Gastrocnemius medialis (tissue), 4 donors: Measurements from ENCODE around the gene WASF2. TPM values are rescaled to one million over a fixed set of nuclear protein-coding genes. Genes with fewer than 3 reads are reported as not detected.
A peak's percentile ranks its signal among the peaks of the same experiment; 100 is the strongest.

Experiments
- ATAC-seq, 2 donors: fragments of 150-250 bp; one replicate each; pipeline ENCODE4 v1.9.1; 2016
- DNase-seq, 2 donors: peaks; one replicate each; pipeline ENCODE4 v3.0.0-alpha.2; 2019
- H3K27ac ChIP-seq, 4 donors: fragments of 200-600 bp; sonication (generic); 1 replicate in 1 of 4; 2 replicates in 3 of 4; pipeline ENCODE4 v1.5.1; 2016 to 2018; ENCODE audit warnings: mild to moderate bottlenecking in 2 of 4, moderate library complexity in 1 of 4
- H3K27me3 ChIP-seq, 3 donors: fragments of 200-600 bp; sonication (generic) in 2 of 3; 1 replicate in 1 of 3; 2 replicates in 2 of 3; pipeline versions ENCODE4 v1.5.1 to v1.6.0; 2016 to 2019; ENCODE audit warnings: mild to moderate bottlenecking in 1 of 3, moderate library complexity in 1 of 3
- H3K36me3 ChIP-seq, 2 donors: fragments of 200-600 bp; sonication (generic) in 1 of 2; one replicate each; pipeline ENCODE4 v1.5.1; 2017 to 2018
- H3K4me1 ChIP-seq, 2 donors: fragments of 200-600 bp; sonication (generic) in 1 of 2; one replicate each; pipeline ENCODE4 v1.5.1; 2016 to 2017; ENCODE audit warnings: mild to moderate bottlenecking in 2 of 2
- H3K4me3 ChIP-seq, 4 donors: fragments of 200-600 bp; sonication (generic) in 3 of 4; 1 replicate in 1 of 4; 2 replicates in 3 of 4; pipeline ENCODE4 v1.5.1; 2016 to 2019; ENCODE audit warnings: mild to moderate bottlenecking in 2 of 4
- H3K9me3 ChIP-seq, 3 donors: fragments of 200-600 bp; sonication (generic) in 2 of 3; 1 replicate in 1 of 3; 2 replicates in 2 of 3; pipeline ENCODE4 v1.5.1; 2016 to 2019
- CTCF ChIP-seq, 5 experiments: fragments of 450-650 bp in 3 of 5; fragments of 200-600 bp in 2 of 5; sonication (generic) in 2 of 5; IDR thresholded peaks in 4 of 5; conservative IDR thresholded peaks in 1 of 5; 1 replicate in 4 of 5; 2 replicates in 1 of 5; pipeline ENCODE4 v1.5.1; 2016 to 2019; ENCODE audit warnings: antibody characterized with exemption in 5 of 5, mild to moderate bottlenecking in 3 of 5, moderate library complexity in 3 of 5
- POLR2A ChIP-seq, 2 donors: fragments of 450-650 bp; IDR thresholded peaks; one replicate each; pipeline ENCODE4 v1.6.1; 2017; ENCODE audit warnings: antibody characterized with exemption in 2 of 2, mild to moderate bottlenecking in 2 of 2, moderate library complexity in 2 of 2
- in situ Hi-C, 4 donors: fragments of 200-750 bp; cut with MboI; loops; one replicate each; pipeline versions ENCODE4 v1.15.0 to v1.8.0; 2017; ENCODE audit warnings: low sequenced_read_pairs in 4 of 4
- intact Hi-C: fragments of 100-400 bp; cut with DNase I; formaldehyde crosslinking; loops from one replicate; pipeline ENCODE4 v1.15.1; 2023; ENCODE audit warnings: low total_unique reads
- total RNA-seq, 4 donors: library from RNA; depleted of rRNA; stranded (reverse); fragments of >200 nt; gene quantifications; one replicate each; pipeline versions ENCODE4 v1.1.0 to v1.2.3, GENCODE V29; 2016

Gene WASF2
- total RNA-seq, 4 donors from 2014 or later = 10.6 to 16.7 (median 13.3) TPM

DNA sequence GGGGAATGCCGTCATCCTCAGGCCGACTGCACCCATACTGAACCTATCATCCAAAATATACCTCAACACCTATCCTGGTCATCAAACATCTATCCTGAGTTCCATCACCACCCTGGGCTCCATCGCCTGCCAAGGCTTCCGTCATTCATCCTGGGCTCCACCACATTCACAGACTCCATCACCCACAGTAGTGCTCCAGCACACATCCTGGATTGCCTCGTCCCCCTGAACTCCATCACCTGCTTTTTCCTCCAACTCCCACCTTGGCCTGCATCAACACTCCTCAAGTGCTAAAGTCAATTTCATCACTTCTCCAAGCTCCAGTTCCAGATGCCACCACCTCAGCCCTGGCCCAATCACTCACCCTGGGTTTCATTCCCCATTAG lies 131.0 kb downstream of the WASF2 start:
- DNase-seq = no peak
- no peaks in the 10 kb centered on the region for H3K27me3 ChIP-seq
- TF ChIP-seq CTCF (IDR thresholded peaks at IDR 0.05 in 4 of 5, conservative IDR thresholded peaks at IDR 0.05 in 1 of 5) (no peak), POLR2A (IDR thresholded peaks at IDR 0.05) (no peak)
- H3K4me3 ChIP-seq = no peak overlapping the region
- H3K9me3 ChIP-seq = no peaks in the 10 kb centered on the region
- H3K27ac ChIP-seq = no peak overlapping the region
- in situ Hi-C loops = loop anchor here in 2 of 4 donors (5.0 kb wide), 1 partner anchor 33 kb away; the partner anchor contains the start of gene GPR3 (in 2 of the 2)
- intact Hi-C loops = no loop called here
- H3K4me1 ChIP-seq = no peaks in the 10 kb centered on the region
- H3K36me3 ChIP-seq = peaks cover 0 to 60% of the 10 kb centered on the region in 2 donors
- no peak for ATAC-seq

DNA sequence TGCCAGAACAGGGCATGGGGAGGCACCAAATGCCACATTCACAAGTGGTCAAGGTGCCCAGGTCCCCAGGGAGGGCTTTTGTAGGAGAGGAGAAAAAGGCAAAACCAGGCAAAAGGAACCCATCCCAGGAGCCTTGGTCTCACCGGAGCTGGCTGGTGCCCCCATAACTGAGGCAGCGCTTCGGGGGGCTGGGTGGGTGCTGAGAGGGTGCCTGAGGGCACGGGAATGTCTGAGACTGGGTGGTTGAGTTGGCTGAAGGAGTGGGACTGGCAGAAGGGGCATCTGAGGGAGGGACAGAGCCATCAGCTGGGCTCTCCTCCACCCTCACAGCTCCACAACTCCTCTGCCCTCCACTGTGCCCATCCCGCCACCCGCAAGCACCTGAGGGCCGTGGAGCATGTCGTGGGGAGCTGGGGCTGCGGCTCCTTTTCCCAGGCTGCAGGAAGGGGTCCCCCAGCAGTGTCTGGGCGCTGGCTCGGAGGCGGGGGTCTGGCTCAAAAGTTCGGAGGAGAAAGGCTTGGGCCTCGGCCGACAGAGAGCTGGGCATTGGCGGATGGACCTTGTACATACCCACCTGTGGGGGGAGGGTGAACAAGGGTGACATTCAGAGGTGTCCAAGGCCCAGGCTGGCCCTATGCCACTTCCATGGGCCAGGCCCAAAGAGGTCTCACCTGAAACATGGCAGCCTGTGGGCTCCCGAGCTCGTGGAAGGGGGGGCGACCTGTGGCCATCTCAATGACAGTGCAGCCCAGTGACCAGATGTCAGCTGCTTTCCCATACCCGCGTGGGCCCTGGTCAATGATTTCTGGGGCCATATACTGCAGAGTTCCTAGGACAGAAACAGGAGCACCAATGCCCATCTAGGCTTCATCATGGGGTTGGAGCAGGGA lies 131.7 kb downstream of the WASF2 start:
- ATAC-seq = no peak
- H3K27me3 ChIP-seq = no peaks in the 10 kb centered on the region
- intact Hi-C loops = no loop called here
- no peaks in the 10 kb centered on the region for H3K4me1 ChIP-seq
- no peak overlapping the region for H3K27ac ChIP-seq
- no peak for TF ChIP-seq CTCF (IDR thresholded peaks at IDR 0.05 in 4 of 5, conservative IDR thresholded peaks at IDR 0.05 in 1 of 5)
- no peak for TF ChIP-seq POLR2A (IDR thresholded peaks at IDR 0.05)
- no peak overlapping the region for H3K4me3 ChIP-seq
- in situ Hi-C loops = loop anchor here in 2 of 4 donors (5.0 kb wide), 1 partner anchor 34 kb away; the partner anchor contains the start of gene GPR3 (in 2 of the 2)
- DNase-seq = no peak
- peaks cover 0 to 65% of the 10 kb centered on the region in 2 donors for H3K36me3 ChIP-seq
- no peaks in the 10 kb centered on the region for H3K9me3 ChIP-seq

DNA sequence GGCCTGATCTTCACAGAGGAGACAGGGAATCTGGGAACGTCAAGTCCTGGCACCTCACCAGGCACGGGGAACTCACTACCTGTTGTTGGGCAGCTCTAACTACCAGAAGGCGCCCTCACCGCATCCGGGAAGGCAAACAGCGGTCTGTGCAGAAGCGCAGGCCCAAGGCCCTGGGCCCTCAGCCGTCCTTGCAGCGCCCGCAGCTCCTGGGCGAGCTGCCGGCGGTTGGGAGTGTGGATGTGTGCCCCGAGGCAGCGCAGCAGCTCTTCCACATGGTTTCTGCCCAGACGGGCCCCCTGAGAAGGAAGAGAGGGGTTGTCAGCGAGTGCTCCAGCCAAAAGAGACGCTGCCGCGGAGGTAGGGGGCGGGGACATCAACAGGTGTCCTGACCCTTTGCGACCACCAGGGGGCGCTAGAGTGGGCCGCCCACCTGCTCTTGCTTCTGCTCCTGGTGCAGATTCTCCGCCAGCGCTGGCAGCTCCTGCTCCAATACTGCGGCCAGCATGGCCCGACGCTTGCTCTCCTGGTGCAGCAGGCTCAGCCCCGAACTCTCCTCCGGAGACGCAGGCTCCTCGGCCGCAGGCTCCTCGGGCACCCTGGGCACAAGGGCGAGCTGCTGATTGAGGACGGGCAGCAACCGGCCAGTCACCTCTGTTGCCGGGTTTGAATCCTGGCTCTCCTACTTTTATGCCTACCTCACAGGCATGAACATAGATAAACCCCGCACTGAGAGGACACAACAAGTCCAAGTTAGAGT lies 132.5 kb downstream of the WASF2 start:
- H3K9me3 ChIP-seq = no peaks in the 10 kb centered on the region
- H3K27ac ChIP-seq = no peak overlapping the region
- no peaks in the 10 kb centered on the region for H3K27me3 ChIP-seq
- ATAC-seq (peak; percentile 73 to 94), DNase-seq (peak; percentile 54 to 73)
- no peak overlapping the region for H3K4me3 ChIP-seq
- no peaks in the 10 kb centered on the region for H3K4me1 ChIP-seq
- H3K36me3 ChIP-seq = peaks cover 0 to 58% of the 10 kb centered on the region in 2 donors
- in situ Hi-C loops = loop anchor here in 2 of 4 donors (5.0 kb wide), 1 partner anchor 35 kb away; the partner anchor contains the start of gene GPR3 (in 2 of the 2)
- intact Hi-C loops = loop anchor here (1.0 kb wide), 2 partner anchors 31 to 38 kb away; no protein-coding TSS in a partner anchor
- TF ChIP-seq CTCF (IDR thresholded peaks at IDR 0.05 in 4 of 5, conservative IDR thresholded peaks at IDR 0.05 in 1 of 5) = peak; percentile 94 to 98 (median 98)
- TF ChIP-seq POLR2A (IDR thresholded peaks at IDR 0.05) = no peak

- in situ Hi-C loops = loop anchor here in 2 of 4 donors (5.0 kb wide), 1 partner anchor 36 kb away; the partner anchor contains the start of gene GPR3 (in 2 of the 2)
- Histone ChIP-seq H3K4me1 (no peaks in the 10 kb centered on the region), H3K9me3 (no peaks in the 10 kb centered on the region), H3K27ac (no peak overlapping the region), H3K4me3 (no peak overlapping the region), H3K36me3 (peaks cover 0 to 51% of the 10 kb centered on the region in 2 donors), H3K27me3 (no peaks in the 10 kb centered on the region)
- intact Hi-C loops = loop anchor here (1.0 kb wide), 2 partner anchors 32 to 39 kb away; no protein-coding TSS in a partner anchor
- no peak for DNase-seq
- TF ChIP-seq CTCF (IDR thresholded peaks at IDR 0.05 in 4 of 5, conservative IDR thresholded peaks at IDR 0.05 in 1 of 5) (no peak), POLR2A (IDR thresholded peaks at IDR 0.05) (no peak)
- ATAC-seq = no peak
These were observed 133.2 kb downstream of the WASF2 start for GRCh38 chr1:27356619-27357280.
